DND-41 (cell line): Measurements from ENCODE around the gene ALG2.

ENCODE experiments used
- ATAC-seq: fragments of 200-7000 bp; cut with Tn5 transposase; 3 replicates; pipeline ENCODE4 v1.9.1; 2021; ENCODE audit warnings: low read depth; ENCODE audit not compliant: insufficient read depth
- DNase-seq: peaks from one replicate; pipeline ENCODE4 v3.0.0-alpha.2; 2020
- H2AFZ ChIP-seq: 2 replicates; pipeline ENCODE4 v1.6.0; 2012; ENCODE audit warnings: low read depth, low read length
- H3K27ac ChIP-seq: 2 replicates; pipeline ENCODE4 v1.5.1; 2012; ENCODE audit warnings: low read length, inconsistent platforms
- H3K27me3 ChIP-seq: fragments of 200-600 bp; sonication (generic); 2 replicates; pipeline ENCODE4 v1.6.0; 2012; ENCODE audit warnings: low read length, mild to moderate bottlenecking, inconsistent platforms; ENCODE audit not compliant: insufficient read depth, poor library complexity
- H3K36me3 ChIP-seq: 2 replicates; pipeline ENCODE4 v1.5.1; 2012; ENCODE audit warnings: low read length, inconsistent platforms; ENCODE audit not compliant: insufficient read depth
- H3K4me1 ChIP-seq: 2 replicates; pipeline ENCODE4 v1.5.1; 2012; ENCODE audit warnings: mild to moderate bottlenecking, low read length; ENCODE audit not compliant: insufficient read depth
- H3K4me2 ChIP-seq: 2 replicates; pipeline ENCODE4 v1.6.0; 2012; ENCODE audit warnings: mild to moderate bottlenecking, moderate library complexity, low read length, inconsistent platforms; ENCODE audit not compliant: insufficient read depth
- H3K4me3 ChIP-seq, 2 experiments: fragments of 200-600 bp in 1 of 2; shearing (Covaris generic) in 1 of 2; 2 replicates each; pipeline ENCODE4 v1.5.1; 2012 to 2016; ENCODE audit warnings: inconsistent platforms in 2 of 2, low read length in 2 of 2, mild to moderate bottlenecking in 2 of 2, low read depth in 1 of 2, moderate library complexity in 1 of 2
- H3K79me2 ChIP-seq: 2 replicates; pipeline ENCODE4 v1.6.0; 2012; ENCODE audit warnings: low read length, inconsistent platforms; ENCODE audit not compliant: insufficient read depth
- H3K9ac ChIP-seq: 2 replicates; pipeline ENCODE4 v1.6.0; 2012; ENCODE audit warnings: low read depth, mild to moderate bottlenecking, inconsistent platforms, low read length, moderate library complexity
- H3K9me3 ChIP-seq: 2 replicates; pipeline ENCODE4 v1.5.1; 2012; ENCODE audit warnings: low read length, moderate library complexity, mild to moderate bottlenecking, inconsistent platforms; ENCODE audit not compliant: insufficient read depth, severe bottlenecking
- H4K20me1 ChIP-seq: 2 replicates; pipeline ENCODE4 v1.6.0; 2012; ENCODE audit warnings: low read length; ENCODE audit not compliant: insufficient read depth
- EZH2 ChIP-seq: IDR thresholded peaks from 3 replicates; pipeline ENCODE4 v1.6.1; 2012; ENCODE audit warnings: borderline replicate concordance, low read depth, mild to moderate bottlenecking, moderate library complexity, low read length, inconsistent platforms; ENCODE audit not compliant: severe bottlenecking
- TF ChIP-seq, protein P1 (sequence below): IDR thresholded peaks from 2 replicates; pipeline ENCODE4 v1.5.1; 2012; ENCODE audit warnings: borderline replicate concordance, low read length, moderate library complexity, mild to moderate bottlenecking; ENCODE audit not compliant: poor library complexity, severe bottlenecking; ENCODE audit errors: extremely low read depth

ALG2 gene

DNA sequence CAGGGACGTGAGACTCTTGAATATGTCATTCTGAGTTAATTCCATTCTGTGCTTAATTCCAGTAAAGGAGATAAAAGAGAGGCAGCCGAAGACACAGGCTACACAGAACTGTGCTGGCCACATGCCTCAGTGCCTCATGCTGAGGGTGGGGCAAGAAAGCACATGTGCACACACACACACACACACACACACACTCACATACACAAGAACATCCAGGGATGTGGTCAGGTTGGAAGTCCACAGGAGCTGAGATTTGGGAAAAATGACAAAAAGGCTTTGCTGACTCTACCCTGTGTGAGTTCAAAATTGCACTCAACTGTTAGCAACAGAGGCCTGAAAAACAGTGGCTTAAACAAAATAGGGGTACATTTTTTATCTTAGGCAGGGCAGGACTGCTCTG is 40.5 kb downstream of the ALG2 start:
- no peak overlapping the region for H3K4me2 ChIP-seq
- peaks cover 6% of the 10 kb centered on the region; the same call in 1 of the 2 replicates for H3K4me1 ChIP-seq
- ATAC-seq (no peak), DNase-seq (no peak)
- no peaks in the 10 kb centered on the region for H3K36me3 ChIP-seq
- peaks cover 6% of the 10 kb centered on the region for H3K27me3 ChIP-seq
- no peak overlapping the region for H3K9ac ChIP-seq
- no peaks in the 10 kb centered on the region for H3K79me2 ChIP-seq
- H4K20me1 ChIP-seq: no peaks in the 10 kb centered on the region
- TF ChIP-seq, protein P1, sequence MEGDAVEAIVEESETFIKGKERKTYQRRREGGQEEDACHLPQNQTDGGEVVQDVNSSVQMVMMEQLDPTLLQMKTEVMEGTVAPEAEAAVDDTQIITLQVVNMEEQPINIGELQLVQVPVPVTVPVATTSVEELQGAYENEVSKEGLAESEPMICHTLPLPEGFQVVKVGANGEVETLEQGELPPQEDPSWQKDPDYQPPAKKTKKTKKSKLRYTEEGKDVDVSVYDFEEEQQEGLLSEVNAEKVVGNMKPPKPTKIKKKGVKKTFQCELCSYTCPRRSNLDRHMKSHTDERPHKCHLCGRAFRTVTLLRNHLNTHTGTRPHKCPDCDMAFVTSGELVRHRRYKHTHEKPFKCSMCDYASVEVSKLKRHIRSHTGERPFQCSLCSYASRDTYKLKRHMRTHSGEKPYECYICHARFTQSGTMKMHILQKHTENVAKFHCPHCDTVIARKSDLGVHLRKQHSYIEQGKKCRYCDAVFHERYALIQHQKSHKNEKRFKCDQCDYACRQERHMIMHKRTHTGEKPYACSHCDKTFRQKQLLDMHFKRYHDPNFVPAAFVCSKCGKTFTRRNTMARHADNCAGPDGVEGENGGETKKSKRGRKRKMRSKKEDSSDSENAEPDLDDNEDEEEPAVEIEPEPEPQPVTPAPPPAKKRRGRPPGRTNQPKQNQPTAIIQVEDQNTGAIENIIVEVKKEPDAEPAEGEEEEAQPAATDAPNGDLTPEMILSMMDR: no peak
- no peak for TF ChIP-seq EZH2
- H3K9me3 ChIP-seq: no peaks in the 10 kb centered on the region
- H2AFZ ChIP-seq: no peak overlapping the region
- H3K4me3 ChIP-seq: no peak overlapping the region
- no peak overlapping the region for H3K27ac ChIP-seq

- DNase-seq (no peak), ATAC-seq (no peak)
- Histone ChIP-seq H3K27ac (no peak overlapping the region), H3K4me1 (peaks cover 6% of the 10 kb centered on the region; the same call in 1 of the 2 replicates), H2AFZ (no peak overlapping the region), H3K79me2 (no peaks in the 10 kb centered on the region), H3K9ac (no peak overlapping the region), H3K9me3 (no peaks in the 10 kb centered on the region), H4K20me1 (no peaks in the 10 kb centered on the region), H3K4me2 (no peak overlapping the region), H3K36me3 (no peaks in the 10 kb centered on the region), H3K4me3 (no peak overlapping the region), H3K27me3 (peaks cover 6% of the 10 kb centered on the region)
- TF ChIP-seq, protein P1: no peak
- TF ChIP-seq EZH2: no peak
These were observed 41.1 kb downstream of the ALG2 start for GRCh38 chr9:99180662-99181061.

DNA sequence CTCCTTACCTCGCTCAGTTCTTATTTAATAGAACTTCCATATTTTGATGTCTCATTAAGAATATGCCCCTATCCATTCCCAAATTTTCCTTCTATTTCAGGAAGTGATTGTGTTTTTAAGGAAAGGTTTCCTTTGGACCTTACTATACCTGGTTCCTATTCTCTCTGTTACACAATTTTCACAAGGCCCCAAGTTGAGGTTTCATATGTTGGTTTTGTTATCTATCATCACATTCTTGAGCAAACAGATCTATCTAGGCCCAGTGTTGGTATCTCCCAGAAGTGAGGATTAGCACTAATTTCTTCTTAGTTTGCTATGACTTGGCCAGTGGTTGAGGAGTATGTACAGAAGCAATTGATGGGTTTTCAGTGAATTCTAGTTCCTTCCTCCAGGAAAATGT is 41.5 kb downstream of the ALG2 start:
- no peak overlapping the region for H3K4me3 ChIP-seq

More for the DNA sequence above, 41.5 kb downstream of the ALG2 start:
- Histone ChIP-seq H3K27ac (no peak overlapping the region), H2AFZ (no peak overlapping the region), H3K4me1 (peaks cover 6% of the 10 kb centered on the region; the same call in 1 of the 2 replicates), H3K27me3 (peaks cover 6% of the 10 kb centered on the region), H3K4me2 (no peak overlapping the region), H3K9me3 (no peaks in the 10 kb centered on the region), H3K9ac (no peak overlapping the region), H3K79me2 (no peaks in the 10 kb centered on the region), H4K20me1 (no peaks in the 10 kb centered on the region), H3K36me3 (no peaks in the 10 kb centered on the region)
- ATAC-seq (no peak), DNase-seq (no peak)
- no peak for TF ChIP-seq EZH2
- TF ChIP-seq, protein P1: no peak
